Urinary bladder (tissue), 4 donors: ENCODE results near the gene AXIN2. TPM values are rescaled to one million over a fixed set of nuclear protein-coding genes. Genes with fewer than 3 reads are reported as not detected.

Experiments
- DNase-seq: peaks from one replicate; pipeline ENCODE4 v3.0.0-alpha.2; 2015; ENCODE audit errors: extremely low spot score
- H3K27ac ChIP-seq: one replicate; pipeline ENCODE4 v1.5.1; 2013; ENCODE audit warnings: low read depth, mild to moderate bottlenecking, moderate library complexity
- H3K36me3 ChIP-seq: one replicate; pipeline ENCODE4 v1.6.1; 2013; ENCODE audit warnings: mild to moderate bottlenecking, moderate library complexity; ENCODE audit not compliant: insufficient read depth
- H3K4me1 ChIP-seq: one replicate; pipeline ENCODE4 v1.6.1; 2013; ENCODE audit warnings: mild to moderate bottlenecking, moderate library complexity; ENCODE audit not compliant: insufficient read depth
- H3K4me3 ChIP-seq: one replicate; pipeline ENCODE4 v1.5.1; 2013; ENCODE audit warnings: low read depth, low read length
- WGBS: extraction: QIAGEN DNeasy Blood & Tissue Kit; methylation state at CpG from one replicate; pipeline ENCODE4 v1.1.7; 2013; 5-methylcytosine and 5-hydroxymethylcytosine counted together
- polyA plus RNA-seq: library from polyadenylated mRNA; stranded (reverse); fragments of 200-250 nt; gene quantifications from one replicate; pipeline ENCODE4 v1.2.3, GENCODE V29; 2013
- total RNA-seq: library from RNA; depleted of rRNA; stranded (reverse); fragments of >200 nt; gene quantifications from one replicate; pipeline ENCODE4 v1.2.3, GENCODE V29; 2014
- donor health status: healthy with polysubstance abuse.
- donor health status: healthy.

The AXIN2 gene
- total and polyA plus RNA-seq, 2 donors = 23.4 to 25.4 TPM

GRCh38 chr17:65592125-65592965, 30.9 kb upstream of the AXIN2 start:
- Histone ChIP-seq H3K4me1 (no peaks in the 10 kb centered on the region), H3K36me3 (no peaks in the 10 kb centered on the region), H3K4me3 (no peak overlapping the region), H3K27ac (no peak overlapping the region)
- DNase-seq = no peak
- whole genome bisulfite sequencing = 89% methylated on average over 7 of the region's 7 CpGs

- 59% methylated on average over 5 of the region's 5 CpGs for WGBS
- Histone ChIP-seq H3K36me3 (no peaks in the 10 kb centered on the region), H3K4me1 (no peaks in the 10 kb centered on the region), H3K4me3 (no peak overlapping the region), H3K27ac (no peak overlapping the region)
- no peak for DNase-seq
These were observed 27.9 kb upstream of the AXIN2 start for GRCh38 chr17:65589321-65589720.

- no peak overlapping the region for H3K4me3 ChIP-seq
- no peaks in the 10 kb centered on the region for H3K4me1 ChIP-seq
- 61% methylated on average over 9 of the region's 9 CpGs for WGBS
- no peak overlapping the region for H3K27ac ChIP-seq
- no peak for DNase-seq
- H3K36me3 ChIP-seq = no peaks in the 10 kb centered on the region
These were observed 26.8 kb upstream of the AXIN2 start for GRCh38 chr17:65588181-65588808.

GRCh38 chr17:65587534-65588180, 26.2 kb upstream of the AXIN2 start:
- DNase-seq = no peak
- Histone ChIP-seq H3K4me1 (no peaks in the 10 kb centered on the region), H3K4me3 (no peak overlapping the region), H3K36me3 (no peaks in the 10 kb centered on the region), H3K27ac (no peak overlapping the region)
- WGBS = 43% methylated on average over 10 of the region's 10 CpGs

GRCh38 chr17:65586899-65587298, 25.5 kb upstream of the AXIN2 start:
- 82% methylated on average over 9 of the region's 9 CpGs for WGBS
- H3K4me1 ChIP-seq = no peaks in the 10 kb centered on the region
- DNase-seq = no peak
- no peaks in the 10 kb centered on the region for H3K36me3 ChIP-seq
- no peak overlapping the region for H3K4me3 ChIP-seq
- no peak overlapping the region for H3K27ac ChIP-seq

- WGBS = 78% methylated on average over 12 of the region's 12 CpGs
- Histone ChIP-seq H3K27ac (no peak overlapping the region), H3K4me1 (no peaks in the 10 kb centered on the region), H3K36me3 (no peaks in the 10 kb centered on the region), H3K4me3 (no peak overlapping the region)
- DNase-seq = no peak
These were observed 23.4 kb upstream of the AXIN2 start for GRCh38 chr17:65584604-65585521.

GRCh38 chr17:65583921-65584603, 22.6 kb upstream of the AXIN2 start:
- Histone ChIP-seq H3K27ac (no peak overlapping the region), H3K36me3 (no peaks in the 10 kb centered on the region), H3K4me3 (no peak overlapping the region), H3K4me1 (no peaks in the 10 kb centered on the region)
- DNase-seq = no peak
- 48% methylated on average over 10 of the region's 10 CpGs for WGBS

GRCh38 chr17:65576939-65577338, 15.5 kb upstream of the AXIN2 start:
- Histone ChIP-seq H3K27ac (no peak overlapping the region), H3K36me3 (no peaks in the 10 kb centered on the region), H3K4me1 (no peaks in the 10 kb centered on the region), H3K4me3 (no peak overlapping the region)
- 76% methylated on average over 12 of the region's 12 CpGs for WGBS
- no peak for DNase-seq

GRCh38 chr17:65573282-65573602, 11.8 kb upstream of the AXIN2 start:
- H3K4me3 ChIP-seq = no peak overlapping the region
- H3K4me1 ChIP-seq = no peaks in the 10 kb centered on the region
- no peak overlapping the region for H3K27ac ChIP-seq
- no peaks in the 10 kb centered on the region for H3K36me3 ChIP-seq
- 76% methylated on average over 5 of the region's 5 CpGs for WGBS
- DNase-seq = no peak

GRCh38 chr17:65572581-65573281, 11.3 kb upstream of the AXIN2 start:
- H3K36me3 ChIP-seq = no peaks in the 10 kb centered on the region
- no peak overlapping the region for H3K4me3 ChIP-seq
- no peaks in the 10 kb centered on the region for H3K4me1 ChIP-seq
- no peak for DNase-seq
- 81% methylated on average over 14 of the region's 14 CpGs for WGBS
- no peak overlapping the region for H3K27ac ChIP-seq

GRCh38 chr17:65572186-65572580, 10.7 kb upstream of the AXIN2 start:
- Histone ChIP-seq H3K4me1 (no peaks in the 10 kb centered on the region), H3K36me3 (no peaks in the 10 kb centered on the region), H3K27ac (no peak overlapping the region), H3K4me3 (no peak overlapping the region)
- WGBS = 71% methylated on average over 6 of the region's 6 CpGs
- no peak for DNase-seq

GRCh38 chr17:65568918-65569317, 7.5 kb upstream of the AXIN2 start:
- WGBS = 93% methylated on average over 8 of the region's 8 CpGs
- Histone ChIP-seq H3K36me3 (no peaks in the 10 kb centered on the region), H3K27ac (no peak overlapping the region), H3K4me3 (no peak overlapping the region), H3K4me1 (no peaks in the 10 kb centered on the region)
- no peak for DNase-seq
